ENCODE measurements around the gene RPS27A.

GRCh38 chr2:55232084-55232862 is at the start of gene RPS27A, which contains the start of gene CLHC1:
- TF ChIP-seq EZH2phosphoT487 (IDR thresholded peaks at IDR 0.05; ENCODE audit: insufficient read depth, low read depth): no peak
- no peak for TF ChIP-seq EZH2 (IDR thresholded peaks at IDR 0.05; ENCODE audit: insufficient read depth, poor library complexity, severe bottlenecking)

All from GM23248 (cell line).